ENCODE data around the gene RFTN1. TPM values are rescaled to one million over a fixed set of nuclear protein-coding genes. Genes with fewer than 3 reads are reported as not detected.

RFTN1 gene
- total and polyA plus RNA-seq, 2 donors (not counting 1 experiment from before 2014, with no cell fraction given): 35.1 to 35.5 TPM

GRCh38 chr3:16320711-16321110 is 192.8 kb downstream of the RFTN1 start:
- H3K4me1 ChIP-seq (ENCODE audit: control insufficient read depth, extremely low read depth, insufficient read depth, low read length): no peaks in the 10 kb centered on the region
- H3K4me3 ChIP-seq (replicated peaks in 1 of 4; ENCODE audit: control extremely low read depth in 1 of 4, insufficient read depth in 1 of 4, low read depth in 3 of 4, low read length in 4 of 4): no peak overlapping the region
- H3K79me2 ChIP-seq (ENCODE audit: control insufficient read depth, insufficient read depth, low read length): no peaks in the 10 kb centered on the region
- no peak overlapping the region for H3K4me2 ChIP-seq (ENCODE audit: extremely low read depth, insufficient read depth, low read length)
- no peak overlapping the region for H3K27ac ChIP-seq (ENCODE audit: insufficient read depth, low read length)
- H3K9ac ChIP-seq (ENCODE audit: insufficient read depth, low read length): no peak overlapping the region
- no peaks in the 10 kb centered on the region for H3K27me3 ChIP-seq (ENCODE audit: control insufficient read depth, insufficient read depth, low read length)
- H2AFZ ChIP-seq (ENCODE audit: low read length): no peak overlapping the region
- H4K20me1 ChIP-seq (ENCODE audit: control insufficient read depth, extremely low read depth, insufficient read depth, low read length): no peaks in the 10 kb centered on the region
- TF ChIP-seq EZH2 (IDR thresholded peaks at IDR 0.05; ENCODE audit: low read length, missing control alignments): no peak
- TF ChIP-seq CTCF (conservative IDR thresholded peaks at IDR 0.05 in 1 of 2, IDR thresholded peaks at IDR 0.05 in 1 of 2; ENCODE audit: low read depth in 1 of 2, low read length in 2 of 2): no peak
- DNase-seq (ENCODE audit: low read depth in 2 of 2): no peak
- no peaks in the 10 kb centered on the region for H3K9me3 ChIP-seq (ENCODE audit: control insufficient read depth, insufficient read depth, low read depth, low read length)
- H3K36me3 ChIP-seq (ENCODE audit: control insufficient read depth, insufficient read depth, low read length): peaks cover 2% of the 10 kb centered on the region

- no peaks in the 10 kb centered on the region for H3K9me3 ChIP-seq (ENCODE audit: control insufficient read depth, insufficient read depth, low read depth, low read length)
- H2AFZ ChIP-seq (ENCODE audit: low read length): no peak overlapping the region
- no peak overlapping the region for H3K4me3 ChIP-seq (replicated peaks in 1 of 4; ENCODE audit: control extremely low read depth in 1 of 4, insufficient read depth in 1 of 4, low read depth in 3 of 4, low read length in 4 of 4)
- no peak for DNase-seq (ENCODE audit: low read depth in 2 of 2)
- no peaks in the 10 kb centered on the region for H4K20me1 ChIP-seq (ENCODE audit: control insufficient read depth, extremely low read depth, insufficient read depth, low read length)
- TF ChIP-seq EZH2 (IDR thresholded peaks at IDR 0.05; ENCODE audit: low read length, missing control alignments): no peak
- no peak for TF ChIP-seq CTCF (conservative IDR thresholded peaks at IDR 0.05 in 1 of 2, IDR thresholded peaks at IDR 0.05 in 1 of 2; ENCODE audit: low read depth in 1 of 2, low read length in 2 of 2)
- no peaks in the 10 kb centered on the region for H3K79me2 ChIP-seq (ENCODE audit: control insufficient read depth, insufficient read depth, low read length)
- H3K36me3 ChIP-seq (ENCODE audit: control insufficient read depth, insufficient read depth, low read length): peaks cover 2% of the 10 kb centered on the region
- no peak overlapping the region for H3K9ac ChIP-seq (ENCODE audit: insufficient read depth, low read length)
- no peak overlapping the region for H3K27ac ChIP-seq (ENCODE audit: insufficient read depth, low read length)
- no peaks in the 10 kb centered on the region for H3K27me3 ChIP-seq (ENCODE audit: control insufficient read depth, insufficient read depth, low read length)
- no peak overlapping the region for H3K4me2 ChIP-seq (ENCODE audit: extremely low read depth, insufficient read depth, low read length)
- H3K4me1 ChIP-seq (ENCODE audit: control insufficient read depth, extremely low read depth, insufficient read depth, low read length): no peaks in the 10 kb centered on the region
Measured at GRCh38 chr3:16319723-16320122, 193.8 kb downstream of the RFTN1 start.

GRCh38 chr3:16319307-16319706 is 194.2 kb downstream of the RFTN1 start:
- Histone ChIP-seq H2AFZ (ENCODE audit: low read length) (no peak overlapping the region), H3K27me3 (ENCODE audit: control insufficient read depth, insufficient read depth, low read length) (no peaks in the 10 kb centered on the region), H3K4me2 (ENCODE audit: extremely low read depth, insufficient read depth, low read length) (no peak overlapping the region), H3K79me2 (ENCODE audit: control insufficient read depth, insufficient read depth, low read length) (no peaks in the 10 kb centered on the region), H3K27ac (ENCODE audit: insufficient read depth, low read length) (no peak overlapping the region), H3K36me3 (ENCODE audit: control insufficient read depth, insufficient read depth, low read length) (peaks cover 2% of the 10 kb centered on the region), H3K9ac (ENCODE audit: insufficient read depth, low read length) (no peak overlapping the region), H3K4me3 (replicated peaks in 1 of 4; ENCODE audit: control extremely low read depth in 1 of 4, insufficient read depth in 1 of 4, low read depth in 3 of 4, low read length in 4 of 4) (no peak overlapping the region), H3K4me1 (ENCODE audit: control insufficient read depth, extremely low read depth, insufficient read depth, low read length) (no peaks in the 10 kb centered on the region), H4K20me1 (ENCODE audit: control insufficient read depth, extremely low read depth, insufficient read depth, low read length) (no peaks in the 10 kb centered on the region), H3K9me3 (ENCODE audit: control insufficient read depth, insufficient read depth, low read depth, low read length) (no peaks in the 10 kb centered on the region)
- DNase-seq (ENCODE audit: low read depth in 2 of 2): no peak
- TF ChIP-seq EZH2 (IDR thresholded peaks at IDR 0.05; ENCODE audit: low read length, missing control alignments) (no peak), CTCF (conservative IDR thresholded peaks at IDR 0.05 in 1 of 2, IDR thresholded peaks at IDR 0.05 in 1 of 2; ENCODE audit: low read depth in 1 of 2, low read length in 2 of 2) (peak in 1 of 2 donors; percentile 22)
